ENCODE results near the gene MBP. TPM values are rescaled to one million over a fixed set of nuclear protein-coding genes. Genes with fewer than 3 reads are reported as not detected.

MBP gene
- total and polyA plus RNA-seq, 2 of the 4 experiments (the other 2 are of a cell fraction), result 0.72 to 0.90 TPM

- TF ChIP-seq FOS (IDR thresholded peaks at IDR 0.05; ENCODE audit: low read depth, low read length), result no peak
- no peak for TF ChIP-seq RCOR1 (IDR thresholded peaks at IDR 0.05; ENCODE audit: insufficient replicate concordance, low read length)
- no peak for TF ChIP-seq CEBPB (IDR thresholded peaks at IDR 0.05; ENCODE audit: low read depth, low read length)
- TF ChIP-seq RAD21 (IDR thresholded peaks at IDR 0.05; ENCODE audit: low read length), result no peak
- TF ChIP-seq MXI1 (IDR thresholded peaks at IDR 0.05; ENCODE audit: borderline replicate concordance, low read depth, low read length), result no peak
- no peak for TF ChIP-seq CHD1 (IDR thresholded peaks at IDR 0.05; ENCODE audit: low read depth, low read length)
- TF ChIP-seq MAZ (IDR thresholded peaks at IDR 0.05; ENCODE audit: borderline replicate concordance, low read depth, low read length), result no peak
Observed at GRCh38 chr18:76986406-76986805, 146.2 kb downstream of the MBP start (continued).

DNA sequence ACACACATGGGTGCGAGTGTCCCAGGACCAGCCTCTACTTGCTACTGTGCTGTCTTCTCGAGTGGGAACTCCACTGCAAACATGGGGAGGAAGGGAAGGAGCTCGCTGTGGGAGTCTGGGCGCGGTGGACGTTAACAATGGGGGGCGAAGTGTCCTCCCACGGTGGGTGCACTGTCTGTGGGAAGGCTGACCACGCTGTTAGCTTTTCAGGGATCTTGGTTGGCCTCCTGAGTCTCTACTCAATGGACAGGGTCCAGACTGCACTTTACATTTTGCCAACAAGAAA, 146.7 kb downstream of the MBP start:
- ATAC-seq (ENCODE audit: low read depth) (no peak), DNase-seq (no peak)
- Histone ChIP-seq H3K27me3 (ENCODE audit: control insufficient read depth, insufficient read depth, low read length) (peaks cover 8% of the 10 kb centered on the region), H4K5ac (ENCODE audit: low read depth, low read length) (no peak overlapping the region), H2BK5ac (ENCODE audit: low read depth, low read length, poor library complexity, severe bottlenecking) (no peak overlapping the region), H4K8ac (ENCODE audit: low read depth in 2 of 2, low read length in 2 of 2) (no peak overlapping the region), H3K9me3 (ENCODE audit: control insufficient read depth, insufficient read depth, low read length) (no peaks in the 10 kb centered on the region), H3K56ac (ENCODE audit: extremely low read depth, insufficient read depth, low read length) (no peak overlapping the region), H3K9ac (ENCODE audit: low read depth, low read length) (no peak overlapping the region), H3K18ac (ENCODE audit: low read depth, low read length) (no peak overlapping the region), H3K79me1 (ENCODE audit: low read depth in 1 of 2, low read length in 2 of 2) (no peaks in the 10 kb centered on the region), H2AFZ (replicated peaks; ENCODE audit: low read length, poor library complexity) (no peak overlapping the region), H2AK5ac (ENCODE audit: low read depth, low read length) (no peak overlapping the region), H2BK15ac (ENCODE audit: low read depth, low read length) (no peak overlapping the region), H2BK20ac (ENCODE audit: low read depth, low read length) (no peak overlapping the region), H3K23ac (ENCODE audit: low read depth, low read length) (no peak overlapping the region), H3K27ac (ENCODE audit: insufficient read depth, low read length) (no peak overlapping the region), H4K20me1 (ENCODE audit: insufficient read depth, low read length) (no peaks in the 10 kb centered on the region), H3K4me2 (ENCODE audit: low read depth, low read length) (no peak overlapping the region), H3K36me3 (ENCODE audit: control insufficient read depth, insufficient read depth, low read length) (no peaks in the 10 kb centered on the region), H2AK9ac (replicated peaks; ENCODE audit: low read depth, low read length, poor library complexity) (no peak overlapping the region), H3K4me1 (ENCODE audit: control insufficient read depth, insufficient read depth, low read length) (no peaks in the 10 kb centered on the region; the same call in 1 of the 2 replicates), H3K4me3 (ENCODE audit: insufficient read depth, low read depth, low read length) (no peak overlapping the region), H3K4ac (ENCODE audit: low read depth, low read length) (no peak overlapping the region), H4K91ac (ENCODE audit: insufficient read depth, low read depth, low read length) (no peak overlapping the region), H3K9me1 (ENCODE audit: insufficient read depth, low read length) (no peaks in the 10 kb centered on the region), H3K14ac (replicated peaks; ENCODE audit: low read depth, low read length) (no peak overlapping the region), H2BK120ac (ENCODE audit: low read depth, low read length) (no peak overlapping the region)
- no peak for TF ChIP-seq CHD1 (IDR thresholded peaks at IDR 0.05; ENCODE audit: low read depth, low read length)
- CTCF ChIA-PET, result interaction anchor here (1.3 to 1.5 kb wide), 2 partner anchors 15 to 183 kb away, joined by 4 read pairs; no protein-coding TSS in a partner anchor
- in situ Hi-C loops (cut with MboI; ENCODE audit: low sequenced_read_pairs) (loop anchor here (10.0 kb wide), 1 partner anchor 181 kb away; no protein-coding TSS in a partner anchor), dilution Hi-C loops (cut with HindIII; ENCODE audit: low sequenced_read_pairs, unreplicated experiment) (no loop called here), intact Hi-C loops (cut with micrococcal nuclease) (no loop called here)
- no TSS peak for BruUV-seq (replicated peaks)
- POLR2A ChIA-PET (ENCODE audit: unreplicated experiment), result no interaction called here
- WGBS, 2 experiments (ENCODE audit: extremely low coverage in 2 of 2, insufficient read length in 1 of 2), result 83% methylated on average over 3 of the region's 9 CpGs; no CpG with 5 or more reads in 1 of the 2 experiments

All from IMR-90 (cell line).